ENCODE measurements around the gene RMND5A. TPM values are rescaled to one million over a fixed set of nuclear protein-coding genes. Genes with fewer than 3 reads are reported as not detected.
"Not testable (repeated sequence)": the region's sequence is repeated elsewhere in the genome, so short reads cannot be mapped to it uniquely, and the experiment has no call there.

The RMND5A gene
- polyA plus RNA-seq (2013, experiment 1 of 4), result 49.9 TPM
- 53.6 TPM for polyA plus RNA-seq (2013, experiment 2 of 4)
- 36.6 TPM for polyA plus RNA-seq (2013, experiment 3 of 4)
- 39.3 TPM for polyA plus RNA-seq (2013, experiment 4 of 4)

DNA sequence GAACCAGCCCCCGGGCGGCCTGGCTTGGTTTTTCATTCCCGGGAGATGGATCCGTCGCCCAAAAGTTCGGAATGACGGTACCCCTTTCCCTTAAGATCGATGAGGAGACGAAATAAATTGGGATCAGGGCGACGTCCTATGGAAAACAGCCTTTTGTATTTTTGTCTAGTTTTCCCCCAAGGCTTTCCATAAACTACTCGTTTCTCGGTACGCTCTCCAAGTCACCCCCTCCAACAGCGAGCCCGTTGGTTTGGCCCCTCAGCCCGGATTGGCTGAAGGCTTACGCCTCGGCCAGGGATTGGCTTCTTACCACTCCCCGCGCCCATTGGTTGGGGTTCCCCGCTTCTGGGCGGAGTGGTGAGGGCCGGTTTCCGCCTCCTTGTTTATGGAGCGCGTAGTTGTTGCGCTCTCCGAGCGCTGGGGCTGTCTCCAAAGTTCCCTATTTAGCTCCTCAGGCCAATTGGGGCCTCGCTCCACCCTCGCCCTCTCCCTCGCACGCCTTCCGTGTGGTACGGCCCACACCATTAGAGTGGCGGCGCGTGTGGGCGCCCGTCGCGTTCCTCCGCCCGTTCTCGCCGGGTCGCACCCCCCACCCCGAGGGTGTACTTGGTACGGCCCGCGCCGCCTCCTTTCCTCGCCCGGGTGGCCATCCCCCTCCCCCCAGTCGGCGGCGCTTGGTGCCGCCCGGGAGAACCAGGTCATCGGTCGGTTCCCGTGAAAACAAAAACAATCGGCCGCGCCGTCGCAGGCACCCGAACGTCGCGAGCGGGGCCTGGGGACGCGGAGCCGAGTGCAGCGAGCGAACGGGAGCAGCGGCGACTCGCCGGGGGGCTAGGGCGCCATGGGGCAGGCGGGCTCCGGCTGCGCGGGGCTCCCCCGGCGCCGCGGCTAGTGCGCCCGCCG, at the start of gene RMND5A:
Gene RMND5A, plus strand, starts transcription at position 655 of the 903 bp plus-strand sequence. CDS start 377 bp downstream, outside the sequence.
- H3K9me3 ChIP-seq (ENCODE audit: control insufficient read depth, low read length), result not testable (repeated sequence)
- 0% methylated on average over 69 to 71 of the region's 95 CpGs for WGBS, 2 experiments

DNA sequence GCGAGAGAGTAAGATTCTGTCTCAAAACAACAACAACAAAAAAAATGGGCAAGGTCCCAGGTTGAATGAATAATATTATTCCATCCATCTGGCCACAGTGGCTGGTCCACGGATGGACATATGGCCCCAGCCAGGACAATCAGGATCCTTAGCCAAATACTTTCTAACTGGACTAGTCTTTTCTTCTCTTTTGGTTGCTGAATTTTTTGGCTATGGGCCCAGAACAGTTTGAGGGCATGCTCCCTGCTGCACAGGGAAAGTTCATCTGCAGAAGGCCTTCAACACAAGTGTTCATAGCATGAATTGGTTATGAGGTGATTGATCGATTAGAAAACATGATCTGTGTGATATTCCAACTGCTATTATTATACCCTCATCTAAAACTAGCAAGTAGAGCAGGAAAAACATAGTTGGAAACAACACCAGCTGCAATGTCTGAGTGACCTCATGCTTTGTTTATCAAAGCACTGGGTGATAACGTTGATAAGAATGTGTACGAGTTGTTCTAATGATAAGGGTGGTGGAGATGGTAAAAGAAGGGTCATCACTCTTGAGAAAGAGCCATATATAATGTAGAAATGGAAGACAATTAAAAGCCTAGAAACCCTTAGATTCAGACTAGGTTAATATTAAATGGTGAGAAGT, 48.6 kb upstream of the RMND5A start:
- WGBS, 2 experiments, result 89 to 96% methylated on average over 4 to 5 of the region's 5 CpGs
- H3K4me3 ChIP-seq (ENCODE audit: insufficient read depth, low read depth, low read length), result no peak overlapping the region
- no peaks in the 10 kb centered on the region for H3K27me3 ChIP-seq (ENCODE audit: control insufficient read depth, insufficient read depth, low read length, poor library complexity, severe bottlenecking)
- no peaks in the 10 kb centered on the region for H3K9me3 ChIP-seq (ENCODE audit: control insufficient read depth, low read length)
- H3K36me3 ChIP-seq (ENCODE audit: control insufficient read depth, insufficient read depth, low read length), result no peaks in the 10 kb centered on the region
- H3K27ac ChIP-seq (ENCODE audit: insufficient read depth, low read depth, low read length, poor library complexity, severe bottlenecking), result no peak overlapping the region
- H3K4me1 ChIP-seq (ENCODE audit: control insufficient read depth, insufficient read depth, low read length), result no peaks in the 10 kb centered on the region

More for the DNA sequence above, at the start of gene RMND5A:
- H3K4me3 ChIP-seq (ENCODE audit: insufficient read depth, low read depth, low read length), result peak within 1 kb of the TSS; percentile 55
- not testable (repeated sequence) for H3K4me1 ChIP-seq (ENCODE audit: control insufficient read depth, insufficient read depth, low read length); H3K36me3 ChIP-seq (ENCODE audit: control insufficient read depth, insufficient read depth, low read length); H3K27me3 ChIP-seq (ENCODE audit: control insufficient read depth, insufficient read depth, low read length, poor library complexity, severe bottlenecking)
- H3K27ac ChIP-seq (ENCODE audit: insufficient read depth, low read depth, low read length, poor library complexity, severe bottlenecking), result peak within 1 kb of the TSS; percentile 84

DNA sequence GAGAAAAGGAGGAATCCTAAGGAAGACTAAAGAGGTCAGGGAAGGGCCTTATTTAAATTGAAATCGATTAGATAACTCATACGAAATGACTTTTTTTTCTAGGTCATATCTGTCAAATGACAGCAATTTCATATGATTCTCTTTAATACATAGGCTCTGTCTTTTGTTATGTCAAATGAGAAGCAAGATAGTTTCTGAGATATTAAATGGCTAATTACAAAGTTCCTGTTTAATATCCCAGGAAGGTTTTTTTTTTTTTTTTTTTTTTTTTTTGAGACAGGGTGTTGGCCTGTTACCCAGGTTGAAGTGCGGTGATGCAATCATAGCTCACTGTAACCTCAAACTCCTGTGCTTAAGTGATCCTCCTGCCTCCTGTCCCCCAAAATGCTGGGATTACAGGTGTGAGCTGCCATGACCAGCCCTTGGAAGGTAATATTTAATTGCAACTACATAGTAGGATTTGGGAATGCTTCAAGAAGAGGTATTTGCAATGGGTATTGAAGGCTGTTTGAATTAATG, 48.0 kb upstream of the RMND5A start:
- Histone ChIP-seq H3K27ac (ENCODE audit: insufficient read depth, low read depth, low read length, poor library complexity, severe bottlenecking) (no peak overlapping the region), H3K9me3 (ENCODE audit: control insufficient read depth, low read length) (no peaks in the 10 kb centered on the region), H3K4me3 (ENCODE audit: insufficient read depth, low read depth, low read length) (no peak overlapping the region), H3K36me3 (ENCODE audit: control insufficient read depth, insufficient read depth, low read length) (no peaks in the 10 kb centered on the region), H3K27me3 (ENCODE audit: control insufficient read depth, insufficient read depth, low read length, poor library complexity, severe bottlenecking) (no peaks in the 10 kb centered on the region), H3K4me1 (ENCODE audit: control insufficient read depth, insufficient read depth, low read length) (no peaks in the 10 kb centered on the region)
- WGBS, 2 experiments, result 91 to 95% methylated on average over 3 of the region's 3 CpGs

DNA sequence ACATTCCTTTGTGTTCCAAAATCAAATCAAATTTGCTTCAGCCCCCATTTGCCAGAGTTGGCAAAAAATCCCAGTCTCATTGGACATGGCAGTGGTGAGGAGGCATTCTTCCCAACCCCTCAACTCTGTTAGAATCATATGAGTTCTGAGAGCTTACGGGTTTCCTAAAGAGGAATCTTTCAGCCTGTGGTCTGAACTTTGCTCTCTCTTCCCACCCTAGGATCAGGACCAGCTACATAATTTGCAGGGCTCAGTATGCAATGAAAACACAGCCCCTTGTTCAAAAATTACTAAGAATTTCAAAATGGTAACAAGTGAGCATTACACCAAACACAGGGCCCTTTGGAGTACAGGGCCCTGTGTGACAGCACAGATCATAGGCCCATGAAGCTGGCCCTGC, 47.1 kb upstream of the RMND5A start:
- WGBS, 2 experiments, result 92 to 95% methylated on average over 1 of the region's 1 CpG
- no peaks in the 10 kb centered on the region for H3K27me3 ChIP-seq (ENCODE audit: control insufficient read depth, insufficient read depth, low read length, poor library complexity, severe bottlenecking)
- H3K9me3 ChIP-seq (ENCODE audit: control insufficient read depth, low read length), result no peaks in the 10 kb centered on the region
- H3K4me1 ChIP-seq (ENCODE audit: control insufficient read depth, insufficient read depth, low read length), result no peaks in the 10 kb centered on the region
- no peak overlapping the region for H3K27ac ChIP-seq (ENCODE audit: insufficient read depth, low read depth, low read length, poor library complexity, severe bottlenecking)
- no peaks in the 10 kb centered on the region for H3K36me3 ChIP-seq (ENCODE audit: control insufficient read depth, insufficient read depth, low read length)
- no peak overlapping the region for H3K4me3 ChIP-seq (ENCODE audit: insufficient read depth, low read depth, low read length)

- no peaks in the 10 kb centered on the region for H3K9me3 ChIP-seq (ENCODE audit: control insufficient read depth, low read length)
- WGBS, 2 experiments, result 91 to 100% methylated on average over 1 of the region's 1 CpG
- no peak overlapping the region for H3K27ac ChIP-seq (ENCODE audit: insufficient read depth, low read depth, low read length, poor library complexity, severe bottlenecking)
- no peaks in the 10 kb centered on the region for H3K36me3 ChIP-seq (ENCODE audit: control insufficient read depth, insufficient read depth, low read length)
- H3K4me3 ChIP-seq (ENCODE audit: insufficient read depth, low read depth, low read length), result no peak overlapping the region
- H3K27me3 ChIP-seq (ENCODE audit: control insufficient read depth, insufficient read depth, low read length, poor library complexity, severe bottlenecking), result no peaks in the 10 kb centered on the region
- H3K4me1 ChIP-seq (ENCODE audit: control insufficient read depth, insufficient read depth, low read length), result no peaks in the 10 kb centered on the region
Observed at GRCh38 chr2:86673986-86674670, 46.0 kb upstream of the RMND5A start.

DNA sequence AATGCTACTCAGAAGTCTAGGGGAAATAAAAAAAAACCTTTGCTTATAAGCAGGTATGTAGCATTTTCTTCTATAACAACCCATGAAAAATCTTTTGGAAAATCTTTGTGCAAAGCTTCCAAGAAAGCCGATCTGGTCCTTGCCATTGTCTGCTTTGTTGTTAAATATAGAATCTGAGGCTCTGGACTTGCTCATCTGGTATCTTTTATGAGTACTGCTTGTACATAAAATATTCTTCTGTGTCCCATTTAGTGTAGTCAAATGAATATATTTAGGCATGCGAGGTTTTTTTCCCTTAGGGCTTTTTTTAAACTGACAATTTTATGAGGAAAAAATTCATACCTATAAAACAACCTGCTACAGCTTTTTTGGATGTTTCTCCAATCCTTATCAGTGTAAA, 45.0 kb upstream of the RMND5A start:
- H3K27me3 ChIP-seq (ENCODE audit: control insufficient read depth, insufficient read depth, low read length, poor library complexity, severe bottlenecking), result no peaks in the 10 kb centered on the region
- no peak overlapping the region for H3K4me3 ChIP-seq (ENCODE audit: insufficient read depth, low read depth, low read length)
- no peak overlapping the region for H3K27ac ChIP-seq (ENCODE audit: insufficient read depth, low read depth, low read length, poor library complexity, severe bottlenecking)
- 100% methylated on average over 1 of the region's 2 CpGs for WGBS, 2 experiments
- H3K9me3 ChIP-seq (ENCODE audit: control insufficient read depth, low read length), result no peaks in the 10 kb centered on the region
- H3K4me1 ChIP-seq (ENCODE audit: control insufficient read depth, insufficient read depth, low read length), result no peaks in the 10 kb centered on the region
- H3K36me3 ChIP-seq (ENCODE audit: control insufficient read depth, insufficient read depth, low read length), result no peaks in the 10 kb centered on the region

- 82 to 85% methylated on average over 3 of the region's 3 CpGs for WGBS, 2 experiments
- Histone ChIP-seq H3K36me3 (ENCODE audit: control insufficient read depth, insufficient read depth, low read length) (no peaks in the 10 kb centered on the region), H3K4me3 (ENCODE audit: insufficient read depth, low read depth, low read length) (no peak overlapping the region), H3K4me1 (ENCODE audit: control insufficient read depth, insufficient read depth, low read length) (no peaks in the 10 kb centered on the region), H3K27me3 (ENCODE audit: control insufficient read depth, insufficient read depth, low read length, poor library complexity, severe bottlenecking) (no peaks in the 10 kb centered on the region), H3K27ac (ENCODE audit: insufficient read depth, low read depth, low read length, poor library complexity, severe bottlenecking) (no peak overlapping the region), H3K9me3 (ENCODE audit: control insufficient read depth, low read length) (no peaks in the 10 kb centered on the region)
Observed at GRCh38 chr2:86675511-86676015, 44.5 kb upstream of the RMND5A start.

DNA sequence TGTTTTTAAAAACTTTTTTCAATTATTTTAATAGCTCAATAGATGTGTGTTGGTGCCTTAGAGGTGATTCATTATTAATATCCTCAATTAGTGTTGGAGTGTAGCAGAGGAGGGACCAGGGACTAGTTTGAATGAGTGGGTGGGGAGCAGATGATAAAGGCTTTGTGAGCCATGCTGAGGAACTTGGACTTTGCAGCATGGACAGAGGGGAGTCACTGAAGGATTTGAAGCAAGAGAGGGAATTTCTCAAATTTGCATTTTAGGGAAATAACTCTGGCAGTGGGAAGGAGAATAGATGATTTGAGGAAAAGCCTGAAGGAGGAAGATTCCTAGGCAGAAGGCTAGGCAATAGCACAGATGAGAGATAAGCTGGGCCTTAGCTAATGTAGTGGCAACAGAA, 42.3 kb upstream of the RMND5A start:
- Histone ChIP-seq H3K4me3 (ENCODE audit: insufficient read depth, low read depth, low read length) (no peak overlapping the region), H3K27me3 (ENCODE audit: control insufficient read depth, insufficient read depth, low read length, poor library complexity, severe bottlenecking) (no peaks in the 10 kb centered on the region), H3K4me1 (ENCODE audit: control insufficient read depth, insufficient read depth, low read length) (no peaks in the 10 kb centered on the region), H3K9me3 (ENCODE audit: control insufficient read depth, low read length) (no peaks in the 10 kb centered on the region), H3K36me3 (ENCODE audit: control insufficient read depth, insufficient read depth, low read length) (no peaks in the 10 kb centered on the region), H3K27ac (ENCODE audit: insufficient read depth, low read depth, low read length, poor library complexity, severe bottlenecking) (no peak overlapping the region)

DNA sequence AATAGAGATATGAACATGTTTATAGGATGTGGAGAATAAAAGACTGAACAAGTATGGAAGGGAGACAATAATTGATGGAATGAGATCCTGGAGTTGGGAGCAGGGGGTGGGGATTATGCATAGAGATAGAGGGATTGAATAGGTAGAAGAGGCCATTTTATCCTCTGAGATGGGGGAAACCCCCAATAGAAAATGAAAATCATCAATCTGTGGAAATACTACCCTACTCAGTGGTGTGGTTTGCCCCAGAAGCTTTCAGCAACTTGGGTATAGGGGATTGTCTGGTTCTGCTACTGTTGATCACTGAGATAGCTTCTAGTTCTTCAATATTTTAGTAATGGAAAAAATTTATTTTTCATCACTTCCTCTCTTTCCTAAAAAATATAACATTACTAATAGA, 41.1 kb upstream of the RMND5A start:
- H3K27me3 ChIP-seq (ENCODE audit: control insufficient read depth, insufficient read depth, low read length, poor library complexity, severe bottlenecking), result no peaks in the 10 kb centered on the region
- H3K27ac ChIP-seq (ENCODE audit: insufficient read depth, low read depth, low read length, poor library complexity, severe bottlenecking), result no peak overlapping the region
- H3K4me1 ChIP-seq (ENCODE audit: control insufficient read depth, insufficient read depth, low read length), result no peaks in the 10 kb centered on the region
- H3K36me3 ChIP-seq (ENCODE audit: control insufficient read depth, insufficient read depth, low read length), result no peaks in the 10 kb centered on the region
- H3K4me3 ChIP-seq (ENCODE audit: insufficient read depth, low read depth, low read length), result no peak overlapping the region
- H3K9me3 ChIP-seq (ENCODE audit: control insufficient read depth, low read length), result no peaks in the 10 kb centered on the region

DNA sequence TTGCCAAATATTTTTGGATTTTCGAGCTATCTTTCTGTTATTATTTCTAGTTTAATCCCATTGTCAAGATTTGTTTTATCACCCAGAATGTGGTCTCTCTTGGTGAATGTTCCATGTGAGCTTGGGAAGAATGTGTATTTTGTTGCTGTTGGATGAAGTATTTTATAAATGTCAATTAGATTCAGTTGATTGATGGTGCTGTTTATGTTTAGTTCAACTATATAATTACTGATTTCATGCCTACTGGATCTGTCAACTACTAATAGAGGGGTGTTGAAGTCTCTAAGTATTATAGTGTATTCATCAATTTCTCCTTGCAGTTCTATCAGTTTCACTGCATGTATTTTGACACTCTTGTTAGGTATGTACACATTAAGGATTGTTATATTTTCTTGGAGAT, 34.7 kb upstream of the RMND5A start:
- Histone ChIP-seq H3K27ac (ENCODE audit: insufficient read depth, low read depth, low read length, poor library complexity, severe bottlenecking) (no peak overlapping the region), H3K4me1 (ENCODE audit: control insufficient read depth, insufficient read depth, low read length) (no peaks in the 10 kb centered on the region), H3K36me3 (ENCODE audit: control insufficient read depth, insufficient read depth, low read length) (no peaks in the 10 kb centered on the region), H3K4me3 (ENCODE audit: insufficient read depth, low read depth, low read length) (no peak overlapping the region), H3K27me3 (ENCODE audit: control insufficient read depth, insufficient read depth, low read length, poor library complexity, severe bottlenecking) (no peaks in the 10 kb centered on the region), H3K9me3 (ENCODE audit: control insufficient read depth, low read length) (no peaks in the 10 kb centered on the region)
- WGBS, 2 experiments, result no CpG with 5 or more reads among the region's 1 CpG
